B cell (primary cell): ENCODE data around the gene RPL11. TPM values are rescaled to one million over a fixed set of nuclear protein-coding genes. Genes with fewer than 3 reads are reported as not detected.

Source experiments
- ATAC-seq: fragments of 200-7000 bp; cut with Tn5 transposase; one replicate; pipeline ENCODE4 v1.10.0; 2021; ENCODE audit warnings: low read depth, mild to moderate bottlenecking, moderate number of reproducible peaks, moderate library complexity
- CTCF ChIA-PET: fragments of 350-600 bp; sonication (Branson Sonifier 250); formaldehyde crosslinking; loops from one replicate; lab custom pipeline; 2021; ENCODE audit warnings: antibody characterized with exemption, inconsistent platforms; lab: Charles Lee
- POLR2A ChIA-PET: fragments of 350-600 bp; sonication (Branson Sonifier 250); formaldehyde crosslinking; loops from one replicate; lab custom pipeline; 2021; ENCODE audit warnings: antibody characterized with exemption; lab: Charles Lee
- DNase-seq: peaks from one replicate; pipeline ENCODE4 v3.0.0; 2013
- H2AFZ ChIP-seq: 2 replicates; pipeline ENCODE4 v1.6.1; 2012; ENCODE audit warnings: mild to moderate bottlenecking, low read depth, low read length; ENCODE audit not compliant: insufficient read depth, poor library complexity, severe bottlenecking
- H3K27ac ChIP-seq, 2 donors: 1 replicate in 1 of 2; 2 replicates in 1 of 2; pipeline ENCODE4 v1.5.1; 2012 to 2013; ENCODE audit warnings: low read length in 2 of 2, mild to moderate bottlenecking in 2 of 2, moderate library complexity in 1 of 2
- H3K27me3 ChIP-seq, 4 experiments: fragments of 200-600 bp in 1 of 4; sonication (generic) in 1 of 4; replicated peaks in 1 of 4; 1 replicate in 2 of 4; 2 replicates in 2 of 4; pipeline versions ENCODE4 v1.6.1 to v1.7.0; 2013 to 2016; ENCODE audit warnings: low read length in 3 of 4, mild to moderate bottlenecking in 2 of 4, mixed read lengths in 1 of 4, moderate library complexity in 1 of 4; ENCODE audit not compliant: insufficient read depth in 4 of 4, control insufficient read depth in 3 of 4; ENCODE audit errors: control extremely low read depth in 1 of 4
- H3K36me3 ChIP-seq, 2 experiments: replicated peaks in 1 of 2; 1 replicate in 1 of 2; 2 replicates in 1 of 2; pipeline versions ENCODE4 v1.6.1 to v1.7.1; 2013; ENCODE audit warnings: low read length in 1 of 2; ENCODE audit not compliant: insufficient read depth in 2 of 2, control insufficient read depth in 1 of 2; ENCODE audit errors: control extremely low read depth in 1 of 2, extremely low read depth in 1 of 2
- H3K4me1 ChIP-seq, 2 donors: fragments of 200-600 bp in 1 of 2; sonication (generic) in 1 of 2; 1 replicate in 1 of 2; 2 replicates in 1 of 2; pipeline versions ENCODE4 v1.5.1 to v1.6.1; 2013 to 2017; ENCODE audit warnings: low read length in 2 of 2; ENCODE audit not compliant: control insufficient read depth in 2 of 2, insufficient read depth in 2 of 2
- H3K4me2 ChIP-seq: replicated peaks from 2 replicates; pipeline ENCODE3; 2012; ENCODE audit warnings: mild to moderate bottlenecking, low read depth, low read length; ENCODE audit not compliant: poor library complexity, severe bottlenecking
- H3K4me3 ChIP-seq, 5 experiments: fragments of 200-600 bp in 1 of 5; sonication (generic) in 1 of 5; 1 replicate in 3 of 5; 2 replicates in 2 of 5; pipeline versions ENCODE4 v1.5.1 to v1.7.0; 2011 to 2016; ENCODE audit warnings: low read length in 4 of 5, mild to moderate bottlenecking in 4 of 5, low read depth in 2 of 5, control low read depth in 1 of 5, moderate library complexity in 1 of 5; ENCODE audit not compliant: insufficient read depth in 1 of 5; ENCODE audit errors: control extremely low read depth in 1 of 5, extremely low read depth in 1 of 5
- H3K79me2 ChIP-seq: fragments of 200-600 bp; sonication (generic); one replicate; pipeline ENCODE4 v1.6.0; 2016; ENCODE audit warnings: low read length; ENCODE audit not compliant: control insufficient read depth, insufficient read depth
- H3K9ac ChIP-seq: fragments of 200-600 bp; sonication (generic); 2 replicates; pipeline ENCODE4 v1.6.1; 2017; ENCODE audit warnings: mild to moderate bottlenecking, low read length, moderate library complexity
- H3K9me3 ChIP-seq, 3 donors: one replicate each; pipeline versions ENCODE4 v1.6.1 to v1.7.1; 2013; ENCODE audit warnings: low read length in 2 of 3; ENCODE audit not compliant: control insufficient read depth in 2 of 3, insufficient read depth in 1 of 3; ENCODE audit errors: control extremely low read depth in 1 of 3
- H4K20me1 ChIP-seq: 2 replicates; pipeline ENCODE4 v1.6.0; 2012; ENCODE audit warnings: mild to moderate bottlenecking, low read length; ENCODE audit not compliant: insufficient read depth, control insufficient read depth, poor library complexity, severe bottlenecking
- H3K27ac Mint-ChIP-seq: one replicate; pipeline ENCODE4 v1.8.0; 2021; ENCODE audit warnings: mixed read lengths
- H3K27me3 Mint-ChIP-seq: one replicate; pipeline ENCODE4 v1.8.0; 2021; ENCODE audit warnings: mixed read lengths
- H3K4me1 Mint-ChIP-seq: one replicate; pipeline ENCODE4 v1.8.0; 2021; ENCODE audit warnings: mixed read lengths
- H3K4me3 Mint-ChIP-seq: one replicate; pipeline ENCODE4 v1.8.0; 2021; ENCODE audit warnings: mixed read lengths
- H3K9me3 Mint-ChIP-seq: one replicate; pipeline ENCODE4 v1.8.0; 2022; ENCODE audit warnings: mixed read lengths; ENCODE audit not compliant: insufficient read depth
- EZH2 ChIP-seq: IDR thresholded peaks from 2 replicates; pipeline ENCODE4 v1.6.1; 2012; ENCODE audit warnings: borderline replicate concordance, low read depth, mild to moderate bottlenecking, moderate library complexity, low read length; ENCODE audit not compliant: insufficient read depth, poor library complexity, severe bottlenecking
- WGBS: methylation state at CpG from one replicate; pipeline ENCODE4 v1.1.5; 2013; ENCODE audit warnings: missing lambda C conversion rate; ENCODE audit not compliant: insufficient coverage; 5-methylcytosine and 5-hydroxymethylcytosine counted together
- intact Hi-C: fragments of 100-400 bp; cut with micrococcal nuclease; formaldehyde crosslinking; loops from one replicate; pipeline ENCODE4 v1.10.0; 2022
- polyA plus RNA-seq: library from polyadenylated mRNA; depleted of rRNA; stranded (reverse); fragments of >200 nt; gene quantifications from 2 replicates; pipeline ENCODE4 v1.2.3, GENCODE V29; 2012
- total RNA-seq, 2 donors: library from RNA; stranded (reverse); fragments of 120-200 nt in 1 of 2; gene quantifications; 1 replicate in 1 of 2; 2 replicates in 1 of 2; pipeline versions ENCODE4 v1.2.3 to v1.2.4, GENCODE V29; 2013 to 2022
- TF ChIP-seq, protein P1 (sequence below): fragments of 200-600 bp; IDR thresholded peaks from one replicate; pipeline ENCODE4 v1.8.0; 2022; ENCODE audit warnings: antibody characterized with exemption, mild to moderate bottlenecking

RPL11 gene
- total and polyA plus RNA-seq, 2 donors (not counting 1 experiment from before 2014, with no cell fraction given), result 1,373 to 1,539 TPM

DNA sequence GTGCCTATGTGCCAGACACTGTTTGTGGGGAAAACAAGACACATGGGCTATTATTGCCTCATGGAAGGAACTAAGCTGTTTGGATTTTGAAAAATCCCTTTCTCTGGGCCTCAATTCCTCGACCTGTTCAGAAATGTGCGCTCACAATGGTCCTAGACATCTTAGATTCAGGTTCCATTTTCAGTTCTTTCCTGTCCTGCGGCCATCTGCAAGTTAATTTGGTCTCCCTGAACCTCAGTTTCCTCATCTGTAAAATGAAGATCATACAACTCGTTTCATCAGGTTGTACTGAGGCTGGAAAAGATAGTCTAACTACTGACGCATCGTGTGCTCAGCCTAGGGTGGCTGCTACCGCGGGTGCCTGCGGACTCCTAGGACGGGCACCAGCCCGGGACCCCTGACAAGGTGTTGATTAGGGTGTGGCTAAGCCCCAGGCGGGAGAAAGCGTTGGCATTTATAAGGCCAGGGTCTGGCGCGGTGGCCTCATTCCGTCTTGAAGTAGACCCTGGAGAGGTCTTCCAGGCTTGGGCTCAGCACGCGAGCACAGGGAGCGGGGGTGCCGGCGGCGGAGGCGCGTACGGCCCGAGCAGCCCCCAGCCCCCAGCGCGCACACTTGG, 51.2 kb downstream of the RPL11 start:
- Mint-ChIP-seq H3K4me1 (peaks cover 45% of the 10 kb centered on the region), H3K4me3 (peak overlapping the region; percentile 93), H3K27ac (peak overlapping the region; percentile 94), H3K27me3 (no peaks in the 10 kb centered on the region), H3K9me3 (no peaks in the 10 kb centered on the region)
- Histone ChIP-seq H3K4me3 (peak overlapping the region; percentile 72 to 92 (median 85)), H3K9ac (peak overlapping the region; percentile 80), H3K27ac (peak overlapping the region; percentile 68 to 88), H4K20me1 (peaks cover 41% of the 10 kb centered on the region), H3K36me3 (peaks cover 0 to 13% of the 10 kb centered on the region in 2 experiments), H2AFZ (peak overlapping the region; percentile 95), H3K4me2 (peak overlapping the region; percentile 91), H3K9me3 (no peaks in the 10 kb centered on the region), H3K4me1 (peaks cover 22 to 33% of the 10 kb centered on the region in 2 donors), H3K79me2 (peaks cover 44% of the 10 kb centered on the region), H3K27me3 (no peaks in the 10 kb centered on the region)
- TF ChIP-seq, protein P1, sequence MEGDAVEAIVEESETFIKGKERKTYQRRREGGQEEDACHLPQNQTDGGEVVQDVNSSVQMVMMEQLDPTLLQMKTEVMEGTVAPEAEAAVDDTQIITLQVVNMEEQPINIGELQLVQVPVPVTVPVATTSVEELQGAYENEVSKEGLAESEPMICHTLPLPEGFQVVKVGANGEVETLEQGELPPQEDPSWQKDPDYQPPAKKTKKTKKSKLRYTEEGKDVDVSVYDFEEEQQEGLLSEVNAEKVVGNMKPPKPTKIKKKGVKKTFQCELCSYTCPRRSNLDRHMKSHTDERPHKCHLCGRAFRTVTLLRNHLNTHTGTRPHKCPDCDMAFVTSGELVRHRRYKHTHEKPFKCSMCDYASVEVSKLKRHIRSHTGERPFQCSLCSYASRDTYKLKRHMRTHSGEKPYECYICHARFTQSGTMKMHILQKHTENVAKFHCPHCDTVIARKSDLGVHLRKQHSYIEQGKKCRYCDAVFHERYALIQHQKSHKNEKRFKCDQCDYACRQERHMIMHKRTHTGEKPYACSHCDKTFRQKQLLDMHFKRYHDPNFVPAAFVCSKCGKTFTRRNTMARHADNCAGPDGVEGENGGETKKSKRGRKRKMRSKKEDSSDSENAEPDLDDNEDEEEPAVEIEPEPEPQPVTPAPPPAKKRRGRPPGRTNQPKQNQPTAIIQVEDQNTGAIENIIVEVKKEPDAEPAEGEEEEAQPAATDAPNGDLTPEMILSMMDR, result no peak
- TF ChIP-seq EZH2, result no peak
- ChIA-PET POLR2A (interaction anchor here (0.7 to 1.8 kb wide), 5 partner anchors 14 to 51 kb away, joined by 3 to 20 read pairs (median 5); partner anchors contain the start of gene RPL11), CTCF (interaction anchor here (0.9 to 7.8 kb wide), 9 partner anchors 9 to 188 kb away, joined by 3 to 112 read pairs (median 5); partner anchors contain the start of gene RPL11)
- WGBS, result 12% methylated on average over 28 of the region's 28 CpGs
- intact Hi-C loops, result loop anchor here (1.0 to 2.0 kb wide), 4 partner anchors 14 to 211 kb away; partner anchors contain the start of genes E2F2, GALE and RPL11
- DNase-seq, result peak; percentile 24
- peak; percentile 15 for ATAC-seq
